Omental fat pad (tissue), 4 donors: ENCODE data around the gene MAMDC4. TPM values are rescaled to one million over a fixed set of nuclear protein-coding genes. Genes with fewer than 3 reads are reported as not detected.
"Not testable (repeated sequence)": the region's sequence is repeated elsewhere in the genome, so short reads cannot be mapped to it uniquely, and the experiment has no call there.

Source experiments
- ATAC-seq: fragments of 150-250 bp; one replicate; pipeline ENCODE4 v1.9.1; 2016; ENCODE audit warnings: mild to moderate bottlenecking, moderate library complexity; ENCODE audit not compliant: low FRiP score
- DNase-seq: peaks from one replicate; pipeline ENCODE4 v3.0.0-alpha.2; 2019; ENCODE audit warnings: low spot score
- total RNA-seq, 4 donors: library from RNA; depleted of rRNA; stranded (reverse); fragments of >200 nt; gene quantifications; one replicate each; pipeline ENCODE4 v1.1.0, GENCODE V29; 2016
- TF ChIP-seq, protein P1 (sequence below), 3 donors: fragments of 450-650 bp; IDR thresholded peaks; one replicate each; pipeline ENCODE4 v1.5.1; 2016 to 2017; ENCODE audit warnings: antibody characterized with exemption in 3 of 3, mild to moderate bottlenecking in 3 of 3, moderate library complexity in 2 of 3

Gene MAMDC4
- total RNA-seq, 4 donors from 2014 or later, result 1.4 to 3.9 (median 1.7) TPM

DNA sequence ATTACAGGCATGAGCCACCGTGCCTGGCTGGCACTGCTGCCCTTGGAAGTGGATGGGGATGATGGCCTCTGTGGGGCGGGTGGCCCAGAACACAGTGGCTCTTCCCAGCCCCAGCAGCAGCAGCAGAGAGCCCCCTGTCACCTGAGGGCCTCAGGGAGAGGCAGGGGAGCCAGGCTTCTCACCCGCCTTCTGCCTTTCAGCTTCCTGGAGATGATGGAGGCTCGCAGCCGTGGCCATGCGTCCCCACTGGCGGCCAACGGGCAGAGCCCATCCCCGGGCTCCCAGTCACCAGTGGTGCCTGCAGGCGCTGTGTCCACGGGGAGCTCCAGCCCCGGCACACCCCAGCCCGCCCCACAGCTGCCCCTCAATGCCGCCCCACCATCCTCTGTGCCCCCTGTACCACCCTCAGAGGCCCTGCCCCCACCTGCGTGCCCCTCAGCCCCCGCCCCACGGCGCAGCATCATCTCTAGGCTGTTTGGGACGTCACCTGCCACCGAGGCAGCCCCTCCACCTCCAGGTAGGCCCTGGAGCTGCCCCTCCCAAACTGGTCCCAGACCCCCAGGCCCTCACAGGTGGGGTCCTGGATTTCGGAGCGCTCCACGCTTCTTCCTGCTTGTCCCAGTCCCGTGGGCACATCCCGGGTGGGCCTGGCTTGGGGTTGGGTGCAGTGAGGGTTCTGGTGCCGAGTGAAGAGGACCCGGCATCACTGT is 14.8 kb upstream of the MAMDC4 start:
- ATAC-seq, result no peak
- DNase-seq, result no peak
- TF ChIP-seq, protein P1, sequence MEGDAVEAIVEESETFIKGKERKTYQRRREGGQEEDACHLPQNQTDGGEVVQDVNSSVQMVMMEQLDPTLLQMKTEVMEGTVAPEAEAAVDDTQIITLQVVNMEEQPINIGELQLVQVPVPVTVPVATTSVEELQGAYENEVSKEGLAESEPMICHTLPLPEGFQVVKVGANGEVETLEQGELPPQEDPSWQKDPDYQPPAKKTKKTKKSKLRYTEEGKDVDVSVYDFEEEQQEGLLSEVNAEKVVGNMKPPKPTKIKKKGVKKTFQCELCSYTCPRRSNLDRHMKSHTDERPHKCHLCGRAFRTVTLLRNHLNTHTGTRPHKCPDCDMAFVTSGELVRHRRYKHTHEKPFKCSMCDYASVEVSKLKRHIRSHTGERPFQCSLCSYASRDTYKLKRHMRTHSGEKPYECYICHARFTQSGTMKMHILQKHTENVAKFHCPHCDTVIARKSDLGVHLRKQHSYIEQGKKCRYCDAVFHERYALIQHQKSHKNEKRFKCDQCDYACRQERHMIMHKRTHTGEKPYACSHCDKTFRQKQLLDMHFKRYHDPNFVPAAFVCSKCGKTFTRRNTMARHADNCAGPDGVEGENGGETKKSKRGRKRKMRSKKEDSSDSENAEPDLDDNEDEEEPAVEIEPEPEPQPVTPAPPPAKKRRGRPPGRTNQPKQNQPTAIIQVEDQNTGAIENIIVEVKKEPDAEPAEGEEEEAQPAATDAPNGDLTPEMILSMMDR (IDR thresholded peaks at IDR 0.05), result no peak

DNA sequence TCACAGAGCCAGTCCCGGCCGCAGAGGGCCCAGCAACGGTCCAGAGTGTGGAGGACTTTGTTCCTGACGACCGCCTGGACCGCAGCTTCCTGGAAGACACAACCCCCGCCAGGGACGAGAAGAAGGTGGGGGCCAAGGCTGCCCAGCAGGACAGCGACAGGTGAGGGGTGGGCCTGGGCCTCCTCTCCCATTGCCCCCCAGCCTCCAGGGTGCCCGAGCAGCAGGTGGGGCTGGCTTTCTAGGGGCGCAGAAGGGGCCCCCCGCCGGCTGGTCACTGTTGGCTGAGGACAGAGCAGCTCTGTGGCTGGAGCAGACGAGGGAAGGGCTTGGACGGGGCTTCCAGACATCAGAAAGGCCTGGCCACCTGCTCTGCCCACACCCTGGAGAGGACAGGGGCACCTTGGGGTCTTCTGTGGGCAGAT is 14.3 kb upstream of the MAMDC4 start:
- not testable (repeated sequence) for DNase-seq, ATAC-seq

DNA sequence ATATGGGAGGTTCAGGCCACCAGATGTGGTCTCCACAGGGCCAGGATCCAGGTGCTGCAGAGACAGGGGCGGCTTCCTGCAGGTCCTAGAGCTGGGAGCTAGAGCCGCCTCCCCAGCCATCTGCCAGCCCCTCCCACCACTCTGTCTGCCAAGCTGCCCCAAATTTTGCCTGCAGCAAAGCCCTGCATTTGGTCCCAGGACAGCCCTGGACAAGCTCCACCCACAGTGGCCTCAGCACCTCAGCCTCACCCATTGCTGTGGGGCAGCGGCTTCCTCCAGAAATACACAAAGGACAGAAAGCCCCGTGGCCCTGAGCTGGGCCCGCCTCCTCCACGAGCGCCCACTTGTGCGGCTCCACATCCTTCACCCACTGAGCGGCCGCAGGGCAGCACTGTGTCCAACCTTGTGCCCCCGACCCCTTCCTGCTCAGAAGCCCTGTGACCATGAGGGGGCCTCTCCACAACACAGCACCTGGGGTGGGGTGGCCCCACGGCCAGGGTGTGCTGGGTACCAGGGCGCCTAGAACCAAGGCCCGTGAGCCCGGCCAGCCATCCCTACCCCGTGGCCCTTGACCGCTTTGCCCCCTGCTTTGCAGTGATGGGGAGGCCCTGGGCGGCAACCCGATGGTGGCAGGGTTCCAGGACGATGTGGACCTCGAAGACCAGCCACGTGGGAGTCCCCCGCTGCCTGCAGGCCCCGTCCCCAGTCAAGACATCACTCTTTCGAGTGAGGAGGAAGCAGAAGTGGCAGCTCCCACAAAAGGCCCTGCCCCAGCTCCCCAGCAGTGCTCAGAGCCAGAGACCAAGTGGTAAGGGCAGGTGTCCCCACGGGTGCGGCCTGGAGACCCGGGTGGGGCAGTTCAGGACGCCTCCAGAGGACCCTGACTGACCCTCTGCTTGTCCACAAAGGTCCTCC is 13.6 kb upstream of the MAMDC4 start:
- TF ChIP-seq, protein P1 (IDR thresholded peaks at IDR 0.05), result no peak
- no peak for ATAC-seq

DNA sequence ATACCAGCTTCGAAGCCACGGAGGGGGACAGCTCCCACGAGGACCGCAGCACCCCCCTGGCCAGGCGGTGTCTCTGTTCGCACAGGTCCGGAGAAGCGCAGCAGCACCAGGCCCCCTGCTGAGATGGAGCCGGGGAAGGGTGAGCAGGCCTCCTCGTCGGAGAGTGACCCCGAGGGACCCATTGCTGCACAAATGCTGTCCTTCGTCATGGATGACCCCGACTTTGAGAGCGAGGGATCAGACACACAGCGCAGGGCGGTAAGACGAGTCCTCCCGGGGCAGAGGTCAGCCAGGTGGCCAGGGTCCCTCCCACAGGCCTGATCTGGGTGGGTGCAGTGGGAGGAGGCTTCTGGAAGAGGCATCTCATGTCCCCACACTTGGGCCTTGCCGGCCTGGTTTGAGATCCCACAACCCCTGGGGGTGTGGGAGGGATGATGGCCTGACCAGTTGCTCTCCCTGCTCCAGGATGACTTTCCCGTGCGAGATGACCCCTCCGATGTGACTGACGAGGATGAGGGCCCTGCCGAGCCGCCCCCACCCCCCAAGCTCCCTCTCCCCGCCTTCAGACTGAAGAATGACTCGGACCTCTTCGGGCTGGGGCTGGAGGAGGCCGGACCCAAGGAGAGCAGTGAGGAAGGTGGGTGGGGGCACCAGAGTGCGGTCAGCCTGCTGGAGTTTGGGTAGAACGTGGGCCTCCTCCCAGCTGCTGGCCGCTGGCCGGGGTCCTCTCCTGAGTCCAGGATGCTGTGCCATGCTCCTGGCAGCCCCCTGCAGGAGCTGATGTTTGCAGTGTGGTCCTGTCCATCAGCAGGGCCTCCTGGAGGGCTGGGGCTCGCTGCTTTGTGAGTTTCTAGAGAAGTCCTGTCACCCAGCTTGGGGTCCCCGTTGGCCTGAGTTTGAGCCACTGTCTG is 12.7 kb upstream of the MAMDC4 start:
- ATAC-seq (no peak), DNase-seq (no peak)
- TF ChIP-seq, protein P1 (IDR thresholded peaks at IDR 0.05), result no peak

More for the DNA sequence above, 13.6 kb upstream of the MAMDC4 start:
- no peak for DNase-seq

DNA sequence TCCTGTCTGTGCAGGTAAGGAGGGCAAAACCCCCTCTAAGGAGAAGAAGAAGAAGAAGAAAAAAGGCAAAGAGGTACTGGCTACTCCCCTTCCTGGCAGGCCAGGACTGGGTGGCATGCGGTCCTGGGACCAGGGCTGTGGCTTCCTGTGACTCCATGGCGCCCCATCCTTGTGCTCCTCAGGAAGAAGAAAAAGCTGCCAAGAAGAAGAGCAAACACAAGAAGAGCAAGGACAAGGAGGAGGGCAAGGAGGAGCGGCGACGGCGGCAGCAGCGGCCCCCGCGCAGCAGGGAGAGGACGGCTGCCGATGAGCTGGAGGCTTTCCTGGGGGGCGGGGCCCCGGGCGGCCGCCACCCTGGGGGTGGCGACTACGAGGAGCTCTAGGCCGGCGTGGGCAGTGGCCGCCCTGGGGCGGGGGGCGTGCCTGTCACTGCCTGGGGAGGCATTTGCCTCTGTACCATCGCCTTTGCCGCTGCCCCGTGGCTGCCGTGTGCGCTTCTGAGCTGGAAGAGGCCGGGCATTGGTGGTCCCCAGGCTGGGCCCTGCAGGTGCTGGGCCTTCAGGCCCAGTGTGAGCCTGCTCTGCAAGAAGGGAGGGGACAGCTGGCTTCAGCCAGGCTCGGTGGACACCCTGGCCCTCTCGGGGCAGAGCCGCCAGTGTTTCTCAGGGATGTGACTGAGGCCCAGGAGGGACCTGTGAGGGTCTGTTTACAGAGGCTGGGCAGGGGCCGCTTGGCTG is 11.8 kb upstream of the MAMDC4 start:
- DNase-seq, result no peak
- ATAC-seq, result no peak
- TF ChIP-seq, protein P1 (IDR thresholded peaks at IDR 0.05), result no peak

DNA sequence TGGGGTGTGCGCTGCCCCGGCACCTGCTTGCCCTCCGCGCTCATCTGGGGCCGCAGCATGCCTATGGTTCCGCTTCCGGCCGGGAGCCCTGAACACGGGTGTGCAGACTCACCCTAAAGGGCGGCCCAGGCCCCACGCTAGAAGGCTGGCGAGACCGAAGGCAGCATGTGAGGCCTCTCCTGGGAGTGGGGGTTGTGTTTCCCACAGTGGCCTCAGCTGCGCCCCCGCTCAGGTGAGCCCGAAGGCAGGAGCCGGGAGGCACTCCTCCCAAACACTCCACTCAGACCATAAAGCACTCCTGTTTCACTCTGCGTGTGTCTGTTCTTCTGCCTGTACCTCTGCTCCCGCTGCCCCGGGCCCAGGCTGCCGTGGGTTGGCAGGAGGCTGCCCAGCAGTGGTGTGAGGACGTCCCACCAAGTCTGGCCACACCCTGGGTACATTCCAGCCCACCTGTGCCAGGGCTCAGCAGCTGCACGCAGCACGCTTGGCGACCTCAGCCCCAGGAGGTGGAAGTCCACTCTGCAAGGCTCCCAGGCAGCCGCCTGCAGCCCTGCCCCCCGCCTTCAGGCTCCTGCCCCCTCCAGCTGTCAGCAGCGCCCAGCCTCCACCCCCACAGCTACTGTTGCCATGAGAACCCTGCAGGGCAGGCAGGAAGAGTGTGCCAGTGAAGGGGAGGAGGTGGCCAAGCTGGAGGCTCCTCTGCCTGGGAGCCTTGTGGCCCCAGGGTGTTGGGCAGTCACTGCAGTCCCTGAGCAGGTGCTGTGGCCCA is 11.1 kb upstream of the MAMDC4 start:
- TF ChIP-seq, protein P1 (IDR thresholded peaks at IDR 0.05), result no peak
- ATAC-seq, result no peak
- no peak for DNase-seq
